HCT116 (cell line): ENCODE results near the gene MUC13. TPM values are rescaled to one million over a fixed set of nuclear protein-coding genes. Genes with fewer than 3 reads are reported as not detected.

Experiments used
- ATAC-seq: fragments of 200-7000 bp; cut with Tn5 transposase; 2 replicates; pipeline ENCODE4 v1.9.1; 2020; ENCODE audit warnings: mild to moderate bottlenecking, moderate library complexity
- BruUV-seq: library from RNA; stranded (reverse); fragments of 400-500 nt; replicated peaks from 2 replicates; lab custom pipeline; 2021; lab: Mats Ljungman, UMichigan
- CTCF ChIA-PET: fragments of 300-600 bp; sonication (Branson Sonifier 250); formaldehyde crosslinking; loops from one replicate; lab custom pipeline; 2021; ENCODE audit warnings: antibody characterized with exemption; lab: Charles Lee
- POLR2A ChIA-PET: fragments of 300-600, 350-600 bp; sonication (Branson Sonifier 250); formaldehyde crosslinking; loops from one replicate; lab custom pipeline; 2021; ENCODE audit warnings: antibody characterized with exemption; lab: Charles Lee
- RAD21 ChIA-PET, 2 experiments: fragments of 300-600 bp; sonication (Branson Sonifier 250); formaldehyde crosslinking; loops; one replicate each; lab custom pipeline; 2023; ENCODE audit warnings: low total read pairs in 2 of 2; ENCODE audit not compliant: uncharacterized antibody in 2 of 2, unreplicated experiment in 2 of 2, low non-redundant PET in 1 of 2; lab: Charles Lee
- DNase-seq: peaks from one replicate; pipeline ENCODE4 v3.0.0-alpha.2; 2010; ENCODE audit warnings: low read depth, low spot score
- H2AFZ ChIP-seq: fragments of 200-600 bp; shearing (Covaris generic), sonication (generic); 2 replicates; pipeline ENCODE4 v1.6.1; 2017; ENCODE audit warnings: low read depth, mixed run types, mixed read lengths, antibody characterized with exemption, low read length; ENCODE audit not compliant: poor library complexity, severe bottlenecking
- H3K27ac ChIP-seq: 2 replicates; pipeline ENCODE4 v1.5.1; 2012; ENCODE audit warnings: low read depth, low read length
- H3K27me3 ChIP-seq: fragments of 200-600 bp; sonication (generic); 2 replicates; pipeline ENCODE4 v1.6.1; 2016; ENCODE audit warnings: mixed run types, low read length, mixed read lengths; ENCODE audit not compliant: insufficient read depth
- H3K36me3 ChIP-seq, 2 experiments: fragments of 200-500 bp in 1 of 2; fragments of 200-600 bp in 1 of 2; sonication (Bioruptor generic) in 1 of 2; sonication (generic) in 1 of 2; 2 replicates each; pipeline versions ENCODE4 v1.5.1 to v1.6.1; 2014 to 2016; ENCODE audit warnings: low read length in 2 of 2, inconsistent platforms in 1 of 2, mixed read lengths in 1 of 2, mixed run types in 1 of 2; ENCODE audit not compliant: insufficient read depth in 2 of 2, control insufficient read depth in 1 of 2
- H3K4me1 ChIP-seq, 2 experiments: fragments of 200-600 bp in 1 of 2; sonication (generic) in 1 of 2; 2 replicates each; pipeline versions ENCODE4 v1.5.1 to v1.6.1; 2012 to 2017; ENCODE audit warnings: low read length in 2 of 2, inconsistent platforms in 1 of 2, mild to moderate bottlenecking in 1 of 2, mixed read lengths in 1 of 2, mixed run types in 1 of 2, moderate library complexity in 1 of 2; ENCODE audit not compliant: insufficient read depth in 2 of 2, control insufficient read depth in 1 of 2
- H3K4me2 ChIP-seq: fragments of 200-600 bp; sonication (generic); 2 replicates; pipeline ENCODE4 v1.6.1; 2017; ENCODE audit warnings: mixed run types, low read length, mixed read lengths
- H3K4me3 ChIP-seq, 2 experiments: fragments of 200-600 bp in 1 of 2; sonication (generic) in 1 of 2; replicated peaks in 1 of 2; 2 replicates each; pipeline ENCODE4 v1.5.1; 2011 to 2016; ENCODE audit warnings: low read length in 2 of 2, control low read depth in 1 of 2, low read depth in 1 of 2, mild to moderate bottlenecking in 1 of 2, mixed read lengths in 1 of 2, mixed run types in 1 of 2
- H3K79me2 ChIP-seq: fragments of 200-600 bp; sonication (generic); 2 replicates; pipeline ENCODE4 v1.6.1; 2017; ENCODE audit warnings: mild to moderate bottlenecking, mixed run types, low read length, moderate library complexity, mixed read lengths; ENCODE audit not compliant: insufficient read depth
- H3K9ac ChIP-seq: fragments of 200-600 bp; sonication (generic); 2 replicates; pipeline ENCODE4 v1.6.1; 2016; ENCODE audit warnings: low read length, mixed read lengths
- H3K9me2 ChIP-seq: fragments of 200-600 bp; sonication (generic), shearing (Covaris generic); 2 replicates; pipeline ENCODE4 v1.6.1; 2017; ENCODE audit warnings: mixed run types, mild to moderate bottlenecking, moderate library complexity; ENCODE audit not compliant: insufficient read depth
- H3K9me3 ChIP-seq, 2 experiments: fragments of 200-500 bp in 1 of 2; fragments of 200-600 bp in 1 of 2; sonication (Bioruptor generic) in 1 of 2; sonication (generic) in 1 of 2; 2 replicates each; pipeline ENCODE4 v1.6.1; 2014 to 2017; ENCODE audit warnings: low read length in 2 of 2, mixed read lengths in 2 of 2, inconsistent platforms in 1 of 2, low read depth in 1 of 2, mild to moderate bottlenecking in 1 of 2, mixed run types in 1 of 2, moderate library complexity in 1 of 2; ENCODE audit not compliant: control insufficient read depth in 1 of 2, insufficient read depth in 1 of 2
- H4K20me1 ChIP-seq: fragments of 200-600 bp; sonication (generic), shearing (Covaris generic); 2 replicates; pipeline ENCODE4 v1.6.1; 2017; ENCODE audit warnings: mixed run types, mild to moderate bottlenecking, moderate library complexity; ENCODE audit not compliant: insufficient read depth
- CEBPB ChIP-seq: IDR thresholded peaks from 2 replicates; pipeline ENCODE4 v1.6.1; 2012; ENCODE audit warnings: low read depth
- CTCF ChIP-seq, 3 experiments: fragments of 200-600 bp in 1 of 3; sonication (generic) in 1 of 3; IDR thresholded peaks in 2 of 3; conservative IDR thresholded peaks in 1 of 3; 2 replicates each; pipeline ENCODE4 v1.5.1; 2012 to 2017; ENCODE audit warnings: low read depth in 2 of 3, low read length in 2 of 3, antibody characterized with exemption in 1 of 3, borderline replicate concordance in 1 of 3, control low read depth in 1 of 3, mild to moderate bottlenecking in 1 of 3, mixed read lengths in 1 of 3, mixed run types in 1 of 3, moderate library complexity in 1 of 3; ENCODE audit not compliant: insufficient read depth in 1 of 3
- ELF1 ChIP-seq: IDR thresholded peaks from 2 replicates; pipeline ENCODE4 v1.6.1; 2012; ENCODE audit warnings: low read depth, borderline replicate concordance
- EZH2phosphoT487 ChIP-seq: fragments of 200-600 bp; IDR thresholded peaks from 2 replicates; pipeline ENCODE4 v1.6.1; 2018; ENCODE audit warnings: antibody characterized with exemption, borderline replicate concordance
- JUND ChIP-seq: IDR thresholded peaks from 2 replicates; pipeline ENCODE4 v1.6.1; 2012
- RAD21 ChIP-seq: IDR thresholded peaks from 2 replicates; pipeline ENCODE4 v1.6.1; 2012; ENCODE audit warnings: low read depth, mild to moderate bottlenecking
- SRF ChIP-seq: IDR thresholded peaks from 2 replicates; pipeline ENCODE4 v1.6.1; 2012; ENCODE audit warnings: low read depth
- ZNF274 ChIP-seq: fragments of 200-500 bp; sonication (Bioruptor generic); IDR thresholded peaks from 2 replicates; pipeline ENCODE4 v1.6.1; 2014; ENCODE audit warnings: mild to moderate bottlenecking, low read depth, low read length, inconsistent platforms
- intact Hi-C: fragments of 100-400 bp; cut with micrococcal nuclease; formaldehyde crosslinking; loops from 2 replicates; pipeline ENCODE4 v1.10.0; 2022
- total RNA-seq: library from RNA; stranded (reverse); gene quantifications from one replicate; pipeline ENCODE4 v1.2.1, GENCODE V29; 2021; ENCODE audit not compliant: unreplicated experiment
- TF ChIP-seq, protein P1 (sequence below): IDR thresholded peaks from 2 replicates; pipeline ENCODE4 v1.6.1; 2012

The MUC13 gene
- total RNA-seq, 1 experiment from 2014 or later = 0.44 TPM

DNA sequence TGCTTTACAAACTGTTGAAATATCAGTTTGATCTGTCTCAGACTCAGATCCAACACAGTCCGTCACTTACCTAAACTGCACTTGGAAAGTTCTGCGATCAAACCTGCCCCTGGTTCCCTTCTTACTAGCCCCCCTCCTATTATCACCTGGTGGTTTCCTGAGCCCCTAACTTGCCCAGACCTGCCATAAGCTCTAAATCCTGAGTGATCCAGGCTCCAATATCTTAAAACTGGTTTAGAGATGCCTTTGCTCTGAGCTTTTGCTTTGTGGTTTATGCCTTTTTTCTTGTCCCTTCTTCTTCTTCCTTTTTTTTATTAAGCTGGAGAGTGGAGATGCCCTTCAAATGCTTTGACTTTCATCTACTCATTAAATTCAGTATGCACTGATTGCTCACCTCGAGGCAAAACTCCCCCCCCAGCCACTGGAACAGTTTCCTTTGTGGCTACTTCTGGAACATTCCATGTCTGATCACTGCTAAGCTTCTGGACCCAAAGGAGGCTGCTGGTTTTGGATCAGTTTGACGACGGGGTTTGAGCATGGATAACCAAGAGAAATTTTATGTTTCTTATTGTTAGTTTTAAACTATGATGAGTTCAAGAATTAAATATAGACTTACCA is 43.9 kb downstream of the MUC13 start:
- Histone ChIP-seq H3K4me3 (no peak overlapping the region), H3K36me3 (no peaks in the 10 kb centered on the region), H4K20me1 (no peaks in the 10 kb centered on the region), H2AFZ (no peak overlapping the region), H3K9ac (no peak overlapping the region), H3K4me2 (no peak overlapping the region), H3K9me2 (no peaks in the 10 kb centered on the region), H3K27me3 (no peaks in the 10 kb centered on the region), H3K27ac (no peak overlapping the region), H3K9me3 (no peaks in the 10 kb centered on the region), H3K4me1 (peaks cover 13 to 20% of the 10 kb centered on the region in 2 experiments), H3K79me2 (peaks cover 4% of the 10 kb centered on the region)
- intact Hi-C loops = no loop called here
- ChIA-PET POLR2A (no interaction called here), RAD21 (interaction anchor here in 1 of 2 experiments (0.8 kb wide), 1 partner anchor 10 kb away, joined by 4 read pairs; no protein-coding TSS in a partner anchor), CTCF (interaction anchor here (1.0 to 1.2 kb wide), 2 partner anchors 10 to 130 kb away, joined by 3 read pairs; no protein-coding TSS in a partner anchor)
- TF ChIP-seq CTCF (IDR thresholded peaks at IDR 0.05 in 2 of 3, conservative IDR thresholded peaks at IDR 0.05 in 1 of 3; ENCODE audit: borderline replicate concordance in 1 of 3, insufficient read depth in 1 of 3, low read depth in 2 of 3, low read length in 2 of 3) (no peak), ZNF274 (no peak), EZH2phosphoT487 (no peak), JUND (no peak), ELF1 (no peak), SRF (no peak), RAD21 (no peak), CEBPB (no peak)
- TF ChIP-seq, protein P1, sequence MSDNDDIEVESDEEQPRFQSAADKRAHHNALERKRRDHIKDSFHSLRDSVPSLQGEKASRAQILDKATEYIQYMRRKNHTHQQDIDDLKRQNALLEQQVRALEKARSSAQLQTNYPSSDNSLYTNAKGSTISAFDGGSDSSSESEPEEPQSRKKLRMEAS = no peak
- DNase-seq (no peak), ATAC-seq (no peak)
- BruUV-seq = no TSS peak
